Spleen (tissue), 11 donors: ENCODE measurements around the gene PPP1R14B. TPM values are rescaled to one million over a fixed set of nuclear protein-coding genes. Genes with fewer than 3 reads are reported as not detected.

Source experiments
- DNase-seq: peaks from one replicate; pipeline ENCODE4 v3.0.0-alpha.2; 2020
- H3K27ac ChIP-seq, 8 donors: fragments of 200-600 bp; sonication (generic) in 7 of 8; 1 replicate in 4 of 8; 2 replicates in 4 of 8; pipeline versions ENCODE4 v1.5.0 to v1.8.0; 2016 to 2021; ENCODE audit warnings: inconsistent platforms in 4 of 8, mild to moderate bottlenecking in 4 of 8, moderate library complexity in 1 of 8
- H3K27me3 ChIP-seq, 7 donors: fragments of 200-600 bp; sonication (generic) in 6 of 7; replicated peaks in 1 of 7; 1 replicate in 4 of 7; 2 replicates in 3 of 7; pipeline versions ENCODE4 v1.5.0 to v1.8.0; 2016 to 2021; ENCODE audit warnings: inconsistent platforms in 3 of 7, mild to moderate bottlenecking in 1 of 7
- H3K36me3 ChIP-seq, 6 donors: fragments of 200-600 bp; sonication (generic) in 5 of 6; 1 replicate in 4 of 6; 2 replicates in 2 of 6; pipeline versions ENCODE4 v1.5.0 to v1.8.0; 2016 to 2021; ENCODE audit warnings: inconsistent platforms in 2 of 6
- H3K4me1 ChIP-seq, 6 donors: fragments of 200-600 bp; sonication (generic) in 5 of 6; 1 replicate in 3 of 6; 2 replicates in 3 of 6; pipeline versions ENCODE4 v1.5.0 to v1.8.0; 2016 to 2021; ENCODE audit warnings: inconsistent platforms in 3 of 6
- H3K4me3 ChIP-seq, 8 donors: fragments of 200-600 bp; sonication (generic) in 7 of 8; 1 replicate in 4 of 8; 2 replicates in 4 of 8; pipeline versions ENCODE4 v1.5.0 to v1.8.0; 2016 to 2021; ENCODE audit warnings: inconsistent platforms in 4 of 8, mild to moderate bottlenecking in 4 of 8, moderate library complexity in 2 of 8
- H3K9me3 ChIP-seq, 8 donors: fragments of 200-600 bp; sonication (generic) in 7 of 8; 1 replicate in 4 of 8; 2 replicates in 4 of 8; pipeline versions ENCODE4 v1.5.0 to v1.8.0; 2016 to 2021; ENCODE audit warnings: inconsistent platforms in 4 of 8
- POLR2A ChIP-seq, 3 donors: fragments of 450-650 bp; IDR thresholded peaks; one replicate each; pipeline ENCODE4 v1.5.1; 2017; ENCODE audit warnings: antibody characterized with exemption in 3 of 3, mild to moderate bottlenecking in 1 of 3
- POLR2AphosphoS5 ChIP-seq, 3 donors: sonication (generic); formaldehyde crosslinking; IDR thresholded peaks; one replicate each; pipeline ENCODE4 v1.5.1; 2017; ENCODE audit warnings: antibody characterized with exemption in 3 of 3
- whole genome bisulfite sequencing, 5 donors: extraction: QIAGEN DNeasy Blood & Tissue Kit in 3 of 5; methylation state at CpG; one replicate each; pipeline versions ENCODE4 v1.1.5 to v1.1.7; 2013 to 2018; 5-methylcytosine and 5-hydroxymethylcytosine counted together
- intact Hi-C: fragments of 100-400 bp; cut with DNase I; formaldehyde crosslinking; loops from one replicate; pipeline ENCODE4 v1.15.0; 2023; ENCODE audit warnings: low total_unique reads
- polyA plus RNA-seq, 3 donors: library from polyadenylated mRNA; stranded (reverse); fragments of 200-250 nt; gene quantifications; one replicate each; pipeline ENCODE4 v1.2.1, GENCODE V29; 2013
- total RNA-seq, 7 donors: library from RNA; depleted of rRNA in 3 of 7; stranded (reverse); fragments of >200 nt in 3 of 7; fragmentation: NEBNext Ultra II Directional in 4 of 7; extraction: Animal tissue kit (Norgen Biotek cat#: 25700) in 4 of 7; gene quantifications; one replicate each; pipeline versions ENCODE4 v1.1.0 to v1.2.1, GENCODE V29; 2016 to 2021
- TF ChIP-seq, protein P1 (sequence below), 11 experiments: fragments of 200-600 bp in 7 of 11; fragments of 450-650 bp in 4 of 11; sonication (generic) in 4 of 11; IDR thresholded peaks in 8 of 11; conservative IDR thresholded peaks in 3 of 11; 1 replicate in 7 of 11; 2 replicates in 4 of 11; pipeline versions ENCODE4 v1.4.0 to v1.8.0; 2016 to 2021; ENCODE audit warnings: antibody characterized with exemption in 11 of 11, inconsistent platforms in 4 of 11, mild to moderate bottlenecking in 1 of 11
- donor health status: healthy with polysubstance abuse.
- donor health status: DM: no; HTN: no; CAD: no; lungs with moderate emphysema.
- donor health status: DM: no; HTN: no; CAD: no.
- donor health status: Bipolar disorder and iron deficiency.
- donor health status: healthy.
- donor health status: DM: no; HTN: no; CAD: no.
- donor health status: DM: yes; HTN: yes; CAD: no.

PPP1R14B gene
- total and polyA plus RNA-seq, 10 donors, result 47.6 to 190 (median 83.6) TPM

DNA sequence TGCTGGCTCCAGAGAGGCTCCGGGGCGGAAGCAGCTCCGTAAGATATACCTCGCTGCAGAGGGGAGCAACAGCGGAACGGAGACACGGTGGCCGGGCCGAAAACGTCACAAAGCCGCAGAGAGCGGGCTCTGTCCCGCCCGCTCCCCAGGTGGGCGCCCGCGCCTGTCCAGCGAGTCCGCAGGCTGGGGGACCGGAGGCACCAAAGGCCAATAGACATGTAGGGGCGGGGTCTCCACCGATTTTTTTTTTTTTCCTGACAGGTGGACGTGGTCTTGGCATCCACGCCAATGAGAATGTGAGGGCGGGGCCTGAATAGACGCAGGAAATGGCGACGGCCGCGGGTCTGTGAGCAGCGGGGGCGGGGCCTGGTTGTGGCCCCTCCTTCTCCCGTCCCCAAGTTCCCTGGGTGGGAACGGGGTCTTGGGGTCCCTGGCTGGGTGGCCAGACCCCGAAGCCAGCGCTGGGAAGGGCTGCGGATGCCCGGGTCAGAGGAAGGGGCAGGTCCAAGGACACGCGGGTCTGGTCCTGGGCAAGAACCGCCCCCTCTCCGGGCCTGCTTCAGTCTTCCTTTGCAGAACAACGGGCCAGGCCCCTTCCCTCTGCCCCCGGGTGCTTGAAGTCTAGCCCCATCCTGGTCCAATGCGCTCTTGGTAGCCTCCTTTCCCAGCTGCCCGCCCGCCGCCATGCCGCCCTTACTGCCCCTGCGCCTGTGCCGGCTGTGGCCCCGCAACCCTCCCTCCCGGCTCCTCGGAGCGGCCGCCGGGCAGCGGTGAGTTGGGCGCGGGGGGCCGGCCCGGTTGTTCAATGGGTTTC, 16.4 kb downstream of the PPP1R14B start, which contains the start of gene DNAJC4:
Gene DNAJC4 (plus strand): TSS at position 378 of the 814 bp plus-strand sequence. CDS start 307 bp downstream, at position 685.
- intact Hi-C loops, result no loop called here
- Histone ChIP-seq H3K9me3 (no peaks in the 10 kb centered on the region), H3K36me3 (peaks cover 0 to 6% (median 0%) of the 10 kb centered on the region in 6 donors), H3K4me3 (peak within 1 kb of the TSS; percentile 45 to 87 (median 67)), H3K4me1 (peaks cover 51 to 93% (median 78%) of the 10 kb centered on the region in 6 donors), H3K27me3 (no peaks in the 10 kb centered on the region), H3K27ac (peak within 1 kb of the TSS; percentile 78 to 98 (median 96))
- WGBS, 5 donors, result 0 to 1% (median 1%) methylated on average over 59 to 62 of the region's 62 CpGs
- DNase-seq, result peak; percentile 97
- TF ChIP-seq POLR2A (IDR thresholded peaks at IDR 0.05) (peak in 1 of 3 donors; percentile 19), POLR2AphosphoS5 (IDR thresholded peaks at IDR 0.05) (peak; percentile 86 to 89 (median 86))
- TF ChIP-seq, protein P1, sequence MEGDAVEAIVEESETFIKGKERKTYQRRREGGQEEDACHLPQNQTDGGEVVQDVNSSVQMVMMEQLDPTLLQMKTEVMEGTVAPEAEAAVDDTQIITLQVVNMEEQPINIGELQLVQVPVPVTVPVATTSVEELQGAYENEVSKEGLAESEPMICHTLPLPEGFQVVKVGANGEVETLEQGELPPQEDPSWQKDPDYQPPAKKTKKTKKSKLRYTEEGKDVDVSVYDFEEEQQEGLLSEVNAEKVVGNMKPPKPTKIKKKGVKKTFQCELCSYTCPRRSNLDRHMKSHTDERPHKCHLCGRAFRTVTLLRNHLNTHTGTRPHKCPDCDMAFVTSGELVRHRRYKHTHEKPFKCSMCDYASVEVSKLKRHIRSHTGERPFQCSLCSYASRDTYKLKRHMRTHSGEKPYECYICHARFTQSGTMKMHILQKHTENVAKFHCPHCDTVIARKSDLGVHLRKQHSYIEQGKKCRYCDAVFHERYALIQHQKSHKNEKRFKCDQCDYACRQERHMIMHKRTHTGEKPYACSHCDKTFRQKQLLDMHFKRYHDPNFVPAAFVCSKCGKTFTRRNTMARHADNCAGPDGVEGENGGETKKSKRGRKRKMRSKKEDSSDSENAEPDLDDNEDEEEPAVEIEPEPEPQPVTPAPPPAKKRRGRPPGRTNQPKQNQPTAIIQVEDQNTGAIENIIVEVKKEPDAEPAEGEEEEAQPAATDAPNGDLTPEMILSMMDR (IDR thresholded peaks at IDR 0.05 in 8 of 11, conservative IDR thresholded peaks at IDR 0.05 in 3 of 11), result peak in 1 of 11 experiments; percentile 20

DNA sequence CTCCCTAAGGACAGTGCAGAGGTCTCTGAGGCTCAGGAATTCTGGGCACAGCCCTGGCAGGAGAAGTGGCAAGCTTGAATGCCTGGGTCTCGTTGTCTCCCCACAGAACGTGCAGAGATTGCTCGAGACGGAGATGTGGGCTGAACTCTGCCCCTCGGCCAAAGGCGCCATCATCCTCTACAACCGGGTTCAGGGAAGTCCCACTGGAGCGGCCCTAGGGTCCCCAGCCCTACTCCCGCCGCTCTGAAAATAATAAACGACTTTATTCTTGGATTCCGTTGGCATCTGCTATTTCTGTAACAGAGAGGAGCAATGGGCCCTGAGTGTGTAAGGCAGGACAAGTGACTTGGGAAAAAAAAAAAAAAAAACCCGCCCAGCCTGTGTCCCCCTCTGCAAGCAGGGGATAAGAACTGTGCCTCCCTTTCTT, 17.0 kb downstream of the PPP1R14B start:
- 46 to 59% (median 52%) methylated on average over 11 to 13 of the region's 13 CpGs for WGBS, 5 donors
- peak overlapping the region; percentile 45 to 87 (median 67) for H3K4me3 ChIP-seq
- peak; percentile 83 for DNase-seq
- intact Hi-C loops, result no loop called here
- TF ChIP-seq POLR2A (IDR thresholded peaks at IDR 0.05) (no peak), POLR2AphosphoS5 (IDR thresholded peaks at IDR 0.05) (no peak)
- TF ChIP-seq, protein P1 (IDR thresholded peaks at IDR 0.05 in 8 of 11, conservative IDR thresholded peaks at IDR 0.05 in 3 of 11), result no peak
- no peaks in the 10 kb centered on the region for H3K27me3 ChIP-seq
- no peaks in the 10 kb centered on the region for H3K9me3 ChIP-seq
- H3K27ac ChIP-seq, result peak overlapping the region; percentile 78 to 98 (median 96)
- peaks cover 0 to 6% (median 0%) of the 10 kb centered on the region in 6 donors for H3K36me3 ChIP-seq
- peaks cover 54 to 93% (median 79%) of the 10 kb centered on the region in 6 donors for H3K4me1 ChIP-seq

DNA sequence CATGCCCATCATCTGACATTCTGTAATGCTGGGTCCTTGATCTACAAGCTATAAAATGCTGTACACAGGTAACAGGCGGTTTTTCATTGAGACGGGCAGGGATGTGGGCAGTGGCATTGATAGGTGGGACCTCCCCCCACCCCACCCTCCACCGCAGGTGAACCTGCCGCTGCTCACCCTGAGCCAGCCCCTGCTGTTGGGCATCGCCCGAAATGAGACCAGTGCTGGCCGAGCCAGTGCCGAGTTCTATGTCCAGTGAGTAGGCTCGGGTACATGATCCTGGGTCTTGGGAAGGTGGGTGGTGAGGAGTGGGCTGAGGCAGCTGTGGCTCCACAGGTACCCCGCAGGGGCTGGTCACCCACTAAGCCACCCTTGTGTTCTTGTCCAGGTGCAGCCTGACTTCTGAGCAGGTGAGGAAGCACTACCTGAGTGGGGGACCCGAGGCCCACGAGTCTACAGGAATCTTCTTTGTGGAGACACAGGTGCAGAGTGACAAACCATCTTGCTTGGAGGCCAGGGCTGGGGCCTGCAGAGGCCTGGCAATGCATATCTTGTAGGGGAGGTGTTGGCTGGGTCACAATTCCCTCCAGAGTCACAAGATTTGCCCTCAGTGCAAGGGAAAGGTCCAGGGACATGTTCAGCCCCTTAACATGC, 17.5 kb downstream of the PPP1R14B start:
- peaks cover 54 to 97% (median 83%) of the 10 kb centered on the region in 6 donors for H3K4me1 ChIP-seq
- peak overlapping the region; percentile 78 to 98 (median 96) for H3K27ac ChIP-seq
- peak overlapping the region in 4 of 8 donors; percentile 55 to 87 (median 67) for H3K4me3 ChIP-seq
- H3K36me3 ChIP-seq, result peaks cover 0 to 12% (median under 1%) of the 10 kb centered on the region in 6 donors
- H3K27me3 ChIP-seq, result no peaks in the 10 kb centered on the region
- 90 to 93% (median 92%) methylated on average over 12 of the region's 12 CpGs for WGBS, 5 donors
- H3K9me3 ChIP-seq, result no peaks in the 10 kb centered on the region
- DNase-seq, result peak; percentile 83
- intact Hi-C loops, result no loop called here
- TF ChIP-seq POLR2AphosphoS5 (IDR thresholded peaks at IDR 0.05) (peak in 1 of 3 donors; percentile 27), POLR2A (IDR thresholded peaks at IDR 0.05) (no peak)

DNA sequence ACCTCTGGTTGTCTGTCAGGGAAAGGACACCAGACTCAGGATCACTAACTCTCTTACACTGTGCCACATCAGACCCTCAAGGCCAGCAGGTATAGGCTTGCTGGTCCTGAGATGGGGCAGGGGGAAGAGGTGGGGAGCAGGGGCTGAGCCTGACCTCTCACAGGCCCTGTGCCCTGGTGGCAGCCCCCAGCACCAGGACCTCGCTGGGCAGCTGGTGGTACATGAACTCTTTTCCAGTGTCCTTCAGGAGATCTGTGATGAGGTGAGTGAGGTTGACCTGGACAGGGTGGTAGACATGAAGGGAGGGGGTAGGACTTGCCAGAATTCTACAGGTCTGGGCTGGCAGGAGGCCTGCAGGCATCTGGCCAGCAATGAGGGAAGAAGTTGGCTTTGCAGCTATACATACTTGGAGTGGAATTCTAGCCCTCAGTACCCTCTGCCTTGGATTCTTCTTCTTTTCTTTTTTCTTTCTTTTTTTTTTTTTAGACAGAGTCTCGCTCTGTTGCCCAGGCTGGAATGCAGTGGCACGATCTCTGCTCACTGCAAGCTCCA, 19.3 kb downstream of the PPP1R14B start:
- peak; percentile 74 for DNase-seq
- H3K27me3 ChIP-seq, result no peaks in the 10 kb centered on the region
- intact Hi-C loops, result no loop called here
- H3K9me3 ChIP-seq, result no peaks in the 10 kb centered on the region
- H3K27ac ChIP-seq, result peak overlapping the region; percentile 89 to 98 (median 94)
- 84 to 94% (median 87%) methylated on average over 3 of the region's 3 CpGs for WGBS, 5 donors
- TF ChIP-seq POLR2AphosphoS5 (IDR thresholded peaks at IDR 0.05) (no peak), POLR2A (IDR thresholded peaks at IDR 0.05) (no peak)
- TF ChIP-seq, protein P1 (IDR thresholded peaks at IDR 0.05 in 8 of 11, conservative IDR thresholded peaks at IDR 0.05 in 3 of 11), result no peak
- peaks cover 46 to 97% (median 81%) of the 10 kb centered on the region in 6 donors for H3K4me1 ChIP-seq
- H3K36me3 ChIP-seq, result peaks cover 0 to 29% (median 14%) of the 10 kb centered on the region in 6 donors
- peak overlapping the region in 6 of 8 donors; percentile 72 to 97 (median 77) for H3K4me3 ChIP-seq
